Kidney tubule cell (primary cell): Measurements from ENCODE around the gene ERC1.
A peak's percentile ranks its signal among the peaks of the same experiment; 100 is the strongest.
"Not testable (repeated sequence)": the region's sequence is repeated elsewhere in the genome, so short reads cannot be mapped to it uniquely, and the experiment has no call there.

Source experiments
- DNase-seq: peaks from one replicate; pipeline ENCODE4 v3.0.0-alpha.2; 2018; ENCODE audit warnings: low spot score

Gene ERC1

GRCh38 chr12:1189163-1189562 is 198.1 kb downstream of the ERC1 start:
- peak; percentile 47 for DNase-seq

- no peak for DNase-seq
These were observed 204.5 kb downstream of the ERC1 start for GRCh38 chr12:1195513-1195912.

- peak; percentile 98 for DNase-seq
These were observed 206.4 kb downstream of the ERC1 start for GRCh38 chr12:1197264-1198018.

- DNase-seq, result not testable (repeated sequence)
These were observed 207.8 kb downstream of the ERC1 start for GRCh38 chr12:1198854-1199253.

GRCh38 chr12:1199700-1200099 is 208.7 kb downstream of the ERC1 start:
- DNase-seq, result no peak

- DNase-seq, result no peak
These were observed 210.0 kb downstream of the ERC1 start for GRCh38 chr12:1201030-1201429.

- DNase-seq, result no peak
These were observed 210.9 kb downstream of the ERC1 start for GRCh38 chr12:1201886-1202285.

- no peak for DNase-seq
These were observed 212.7 kb downstream of the ERC1 start for GRCh38 chr12:1203735-1204019.

- DNase-seq, result peak; percentile 25
These were observed 213.6 kb downstream of the ERC1 start for GRCh38 chr12:1204581-1205121.

- peak; percentile 20 for DNase-seq
These were observed 214.6 kb downstream of the ERC1 start for GRCh38 chr12:1205512-1206060.

- no peak for DNase-seq
These were observed 215.2 kb downstream of the ERC1 start for GRCh38 chr12:1206118-1206734.

- DNase-seq, result no peak
These were observed 216.3 kb downstream of the ERC1 start for GRCh38 chr12:1207276-1207675.

- not testable (repeated sequence) for DNase-seq
These were observed 217.7 kb downstream of the ERC1 start for GRCh38 chr12:1208719-1209118.

GRCh38 chr12:1212526-1212925 is 221.5 kb downstream of the ERC1 start:
- no peak for DNase-seq

- no peak for DNase-seq
These were observed 222.2 kb downstream of the ERC1 start for GRCh38 chr12:1213205-1213604.

- DNase-seq, result no peak
These were observed 222.7 kb downstream of the ERC1 start for GRCh38 chr12:1213618-1214205.

- DNase-seq, result no peak
These were observed 225.5 kb downstream of the ERC1 start for GRCh38 chr12:1216560-1216959.

GRCh38 chr12:1217191-1217949 is 226.3 kb downstream of the ERC1 start:
- DNase-seq, result peak; percentile 37

GRCh38 chr12:1218369-1218768 is 227.3 kb downstream of the ERC1 start:
- no peak for DNase-seq

- DNase-seq, result no peak
These were observed 229.4 kb downstream of the ERC1 start for GRCh38 chr12:1220127-1221092.
